Glutamatergic neuron (in vitro differentiated cells): ENCODE results near the gene DEUP1. TPM values are rescaled to one million over a fixed set of nuclear protein-coding genes. Genes with fewer than 3 reads are reported as not detected.

ENCODE experiments used
- DNase-seq: peaks from one replicate; pipeline ENCODE4 v3.0.0; 2022
- H3K27ac Mint-ChIP-seq: one replicate; pipeline ENCODE4 v1.8.0; 2020; ENCODE audit warnings: mild to moderate bottlenecking, mixed read lengths, inconsistent platforms; ENCODE audit not compliant: unreplicated experiment
- H3K27me3 Mint-ChIP-seq: one replicate; pipeline ENCODE4 v1.8.0; 2020; ENCODE audit warnings: mild to moderate bottlenecking, moderate library complexity, mixed read lengths, inconsistent platforms; ENCODE audit not compliant: unreplicated experiment
- H3K36me3 Mint-ChIP-seq: one replicate; pipeline ENCODE4 v1.8.0; 2020; ENCODE audit warnings: mild to moderate bottlenecking, mixed read lengths, inconsistent platforms; ENCODE audit not compliant: unreplicated experiment
- H3K4me1 Mint-ChIP-seq: one replicate; pipeline ENCODE4 v1.8.0; 2020; ENCODE audit warnings: mild to moderate bottlenecking, low read depth, mixed read lengths, inconsistent platforms; ENCODE audit not compliant: unreplicated experiment
- H3K4me3 Mint-ChIP-seq: one replicate; pipeline ENCODE4 v1.8.0; 2020; ENCODE audit warnings: mild to moderate bottlenecking, mixed read lengths, inconsistent platforms; ENCODE audit not compliant: unreplicated experiment
- H3K9me3 Mint-ChIP-seq: one replicate; pipeline ENCODE4 v1.8.0; 2020; ENCODE audit warnings: mild to moderate bottlenecking, moderate library complexity, mixed read lengths, inconsistent platforms; ENCODE audit not compliant: unreplicated experiment
- CTCF ChIP-seq: fragments of 200-600 bp; sonication (generic); IDR thresholded peaks from one replicate; pipeline ENCODE4 v1.5.0; 2021; ENCODE audit not compliant: partially characterized antibody, unreplicated experiment
- total RNA-seq: library from RNA; stranded (reverse); fragmentation: NEBNext Ultra II Directional; extraction: Animal tissue kit (Norgen Biotek cat#: 25700); gene quantifications from one replicate; pipeline ENCODE4 v1.2.1, GENCODE V29; 2021; ENCODE audit not compliant: unreplicated experiment

Gene DEUP1
- total RNA-seq, 1 donor from 2014 or later: not detected

GRCh38 chr11:93319224-93319839 is 11.2 kb upstream of the DEUP1 start:
- Mint-ChIP-seq H3K4me1 (no peaks in the 10 kb centered on the region), H3K27ac (no peak overlapping the region), H3K36me3 (peaks cover 7% of the 10 kb centered on the region), H3K4me3 (no peak overlapping the region), H3K9me3 (peaks cover 4% of the 10 kb centered on the region), H3K27me3 (no peaks in the 10 kb centered on the region)
- no peak for DNase-seq
- no peak for TF ChIP-seq CTCF

- H3K36me3 Mint-ChIP-seq: peaks cover 2% of the 10 kb centered on the region
- H3K4me1 Mint-ChIP-seq: no peaks in the 10 kb centered on the region
- no peak overlapping the region for H3K4me3 Mint-ChIP-seq
- no peak overlapping the region for H3K27ac Mint-ChIP-seq
- no peak for TF ChIP-seq CTCF
- DNase-seq: no peak
- peaks cover under 1% of the 10 kb centered on the region for H3K9me3 Mint-ChIP-seq
- H3K27me3 Mint-ChIP-seq: no peaks in the 10 kb centered on the region
Measured at GRCh38 chr11:93320230-93320629, 10.3 kb upstream of the DEUP1 start.

GRCh38 chr11:93322207-93322606 is 8.3 kb upstream of the DEUP1 start:
- no peak for DNase-seq
- no peak for TF ChIP-seq CTCF
- no peak overlapping the region for H3K4me3 Mint-ChIP-seq
- no peak overlapping the region for H3K27ac Mint-ChIP-seq
- no peaks in the 10 kb centered on the region for H3K27me3 Mint-ChIP-seq
- H3K4me1 Mint-ChIP-seq: no peaks in the 10 kb centered on the region
- H3K9me3 Mint-ChIP-seq: no peaks in the 10 kb centered on the region
- no peaks in the 10 kb centered on the region for H3K36me3 Mint-ChIP-seq

- Mint-ChIP-seq H3K27me3 (no peaks in the 10 kb centered on the region), H3K27ac (no peak overlapping the region), H3K4me3 (no peak overlapping the region), H3K9me3 (no peaks in the 10 kb centered on the region), H3K4me1 (no peaks in the 10 kb centered on the region), H3K36me3 (no peaks in the 10 kb centered on the region)
- no peak for DNase-seq
- no peak for TF ChIP-seq CTCF
Measured at GRCh38 chr11:93323747-93324146, 6.8 kb upstream of the DEUP1 start.

GRCh38 chr11:93324500-93324899 is 6.0 kb upstream of the DEUP1 start:
- H3K27me3 Mint-ChIP-seq: no peaks in the 10 kb centered on the region

More at GRCh38 chr11:93324500-93324899, 6.0 kb upstream of the DEUP1 start:
- H3K9me3 Mint-ChIP-seq: no peaks in the 10 kb centered on the region
- no peak for DNase-seq
- no peak for TF ChIP-seq CTCF
- H3K4me1 Mint-ChIP-seq: no peaks in the 10 kb centered on the region
- no peak overlapping the region for H3K4me3 Mint-ChIP-seq
- H3K27ac Mint-ChIP-seq: no peak overlapping the region
- no peaks in the 10 kb centered on the region for H3K36me3 Mint-ChIP-seq
